ENCODE results near the gene DSCAML1. TPM values are rescaled to one million over a fixed set of nuclear protein-coding genes. Genes with fewer than 3 reads are reported as not detected.
A peak's percentile ranks its signal among the peaks of the same experiment; 100 is the strongest.

DSCAML1 gene
- total RNA-seq, 1 experiment from 2014 or later: 0.15 TPM

- Histone ChIP-seq H3K56ac (ENCODE audit: insufficient read length, low read depth, low read length) (no peak overlapping the region), H3K79me1 (ENCODE audit: insufficient read depth, low read depth, low read length, poor library complexity, severe bottlenecking) (no peaks in the 10 kb centered on the region), H3K4me1 (ENCODE audit: insufficient read depth, low read length) (peaks cover 3% of the 10 kb centered on the region; the same call in 1 of the 2 replicates), H3K27me3 (ENCODE audit: insufficient read depth, low read length) (no peaks in the 10 kb centered on the region), H3K4me2 (ENCODE audit: insufficient read depth, insufficient read length, low read length) (no peak overlapping the region), H2BK120ac (ENCODE audit: low read depth, low read length, poor library complexity, severe bottlenecking) (no peak overlapping the region), H2BK15ac (ENCODE audit: low read depth, low read length) (no peak overlapping the region), H3K23me2 (ENCODE audit: insufficient read length, low read depth, low read length, poor library complexity, severe bottlenecking) (no peaks in the 10 kb centered on the region), H3T11ph (ENCODE audit: low read length) (no peak overlapping the region), H4K20me1 (ENCODE audit: control insufficient read depth, insufficient read depth, insufficient read length) (no peaks in the 10 kb centered on the region), H3K9me3 (ENCODE audit: control insufficient read depth, low read depth, low read length) (no peaks in the 10 kb centered on the region), H4K8ac (replicated peaks; ENCODE audit: insufficient read length, low read depth, low read length) (no peak overlapping the region), H3K27ac (ENCODE audit: insufficient read length, low read depth, low read length) (no peak overlapping the region), H3K18ac (ENCODE audit: insufficient read length, low read depth, low read length) (no peak overlapping the region), H3K79me2 (ENCODE audit: insufficient read depth, low read length) (no peaks in the 10 kb centered on the region), H2AFZ (ENCODE audit: low read length) (no peak overlapping the region), H3K14ac (ENCODE audit: insufficient read depth, low read length) (no peak overlapping the region), H2BK12ac (ENCODE audit: insufficient read length, low read depth, low read length) (no peak overlapping the region), H3K4ac (ENCODE audit: low read depth, low read length) (no peak overlapping the region), H3K9ac (ENCODE audit: extremely low read depth, insufficient read length, low read length) (no peak overlapping the region), H2AK5ac (ENCODE audit: insufficient read length, low read length) (no peak overlapping the region), H4K5ac (ENCODE audit: insufficient read length, low read depth, low read length) (no peak overlapping the region), H4K91ac (ENCODE audit: insufficient read length, low read depth, low read length) (no peak overlapping the region), H3K23ac (ENCODE audit: insufficient read length, low read depth, low read length) (no peak overlapping the region), H2BK20ac (ENCODE audit: low read depth, low read length, poor library complexity, severe bottlenecking) (no peak overlapping the region), H2BK5ac (ENCODE audit: insufficient read length, low read length) (no peak overlapping the region)
- no peak overlapping the region for H3K27ac Mint-ChIP-seq
- no peaks in the 10 kb centered on the region for H3K36me3 Mint-ChIP-seq (ENCODE audit: insufficient read depth in 1 of 3, low read depth in 3 of 3)
- H3K27me3 Mint-ChIP-seq (ENCODE audit: low read depth): peaks cover 12% of the 10 kb centered on the region
- peaks cover 57 to 68% of the 10 kb centered on the region in 2 experiments for H3K4me1 Mint-ChIP-seq
- no peak for TF ChIP-seq CTCF (conservative IDR thresholded peaks at IDR 0.05)
- no peaks in the 10 kb centered on the region; a peak in 1 of 5 replicates for H3K9me3 Mint-ChIP-seq
- H3K4me3 Mint-ChIP-seq: no peak overlapping the region
- WGBS (ENCODE audit: extremely low coverage, insufficient read length, low lambda C conversion rate): no CpG with 5 or more reads among the region's 6 CpGs
- DNase-seq: peak; percentile 62
These were observed 183.5 kb downstream of the DSCAML1 start for GRCh38 chr11:117613521-117613920.

All from H9 (cell line).